ENCODE measurements around the gene KIF3C.
"Not testable (repeated sequence)": the region's sequence is repeated elsewhere in the genome, so short reads cannot be mapped to it uniquely, and the experiment has no call there.

Gene KIF3C

GRCh38 chr2:25982273-25982967 is at the start of gene KIF3C:
KIF3C (minus strand) TSS chr2:25982497; CDS start chr2:25981917, 580 bp downstream.
- peak; percentile 66 for DNase-seq

- DNase-seq = not testable (repeated sequence)
These were observed 45.8 kb upstream of the KIF3C start for GRCh38 chr2:26028083-26028482.

GRCh38 chr2:26025509-26025908 is 43.2 kb upstream of the KIF3C start:
- no peak for DNase-seq

- DNase-seq = no peak
These were observed 42.0 kb upstream of the KIF3C start for GRCh38 chr2:26024260-26024659.

GRCh38 chr2:26020231-26020640 is 37.9 kb upstream of the KIF3C start:
- no peak for DNase-seq

GRCh38 chr2:26018184-26019055 is 36.1 kb upstream of the KIF3C start:
- peak; percentile 87 for DNase-seq

GRCh38 chr2:26017464-26018183 is 35.3 kb upstream of the KIF3C start:
- no peak for DNase-seq

GRCh38 chr2:26016706-26017045 is 34.4 kb upstream of the KIF3C start:
- not testable (repeated sequence) for DNase-seq

- DNase-seq = no peak
These were observed 33.9 kb upstream of the KIF3C start for GRCh38 chr2:26016012-26016705.

- no peak for DNase-seq
These were observed 31.4 kb upstream of the KIF3C start for GRCh38 chr2:26013668-26014067.

- peak; percentile 72 for DNase-seq
These were observed 29.9 kb upstream of the KIF3C start for GRCh38 chr2:26011990-26012856.

- no peak for DNase-seq
These were observed 29.3 kb upstream of the KIF3C start for GRCh38 chr2:26011609-26011989.

- DNase-seq = no peak
These were observed 28.6 kb upstream of the KIF3C start for GRCh38 chr2:26010943-26011342.

GRCh38 chr2:26009567-26009963 is 27.3 kb upstream of the KIF3C start:
- no peak for DNase-seq

- DNase-seq = peak; percentile 72
These were observed 26.7 kb upstream of the KIF3C start for GRCh38 chr2:26008851-26009566.

- DNase-seq = no peak
These were observed 25.8 kb upstream of the KIF3C start for GRCh38 chr2:26008095-26008494.

GRCh38 chr2:26002632-26003310 is 20.5 kb upstream of the KIF3C start:
- DNase-seq = no peak

GRCh38 chr2:26001743-26002351 is 19.6 kb upstream of the KIF3C start:
- no peak for DNase-seq

- DNase-seq = no peak
These were observed 18.3 kb upstream of the KIF3C start for GRCh38 chr2:26000561-26001082.

GRCh38 chr2:25999406-25999805 is 17.1 kb upstream of the KIF3C start:
- not testable (repeated sequence) for DNase-seq
